Measurements from ENCODE around the gene ADCY4. TPM values are rescaled to one million over a fixed set of nuclear protein-coding genes. Genes with fewer than 3 reads are reported as not detected.

ADCY4 gene
- total and polyA plus RNA-seq, 2 of the 13 experiments (the other 11 are each of a cell fraction or from before 2014, with no cell fraction given), result 0.03 TPM; not detected in 1

DNA sequence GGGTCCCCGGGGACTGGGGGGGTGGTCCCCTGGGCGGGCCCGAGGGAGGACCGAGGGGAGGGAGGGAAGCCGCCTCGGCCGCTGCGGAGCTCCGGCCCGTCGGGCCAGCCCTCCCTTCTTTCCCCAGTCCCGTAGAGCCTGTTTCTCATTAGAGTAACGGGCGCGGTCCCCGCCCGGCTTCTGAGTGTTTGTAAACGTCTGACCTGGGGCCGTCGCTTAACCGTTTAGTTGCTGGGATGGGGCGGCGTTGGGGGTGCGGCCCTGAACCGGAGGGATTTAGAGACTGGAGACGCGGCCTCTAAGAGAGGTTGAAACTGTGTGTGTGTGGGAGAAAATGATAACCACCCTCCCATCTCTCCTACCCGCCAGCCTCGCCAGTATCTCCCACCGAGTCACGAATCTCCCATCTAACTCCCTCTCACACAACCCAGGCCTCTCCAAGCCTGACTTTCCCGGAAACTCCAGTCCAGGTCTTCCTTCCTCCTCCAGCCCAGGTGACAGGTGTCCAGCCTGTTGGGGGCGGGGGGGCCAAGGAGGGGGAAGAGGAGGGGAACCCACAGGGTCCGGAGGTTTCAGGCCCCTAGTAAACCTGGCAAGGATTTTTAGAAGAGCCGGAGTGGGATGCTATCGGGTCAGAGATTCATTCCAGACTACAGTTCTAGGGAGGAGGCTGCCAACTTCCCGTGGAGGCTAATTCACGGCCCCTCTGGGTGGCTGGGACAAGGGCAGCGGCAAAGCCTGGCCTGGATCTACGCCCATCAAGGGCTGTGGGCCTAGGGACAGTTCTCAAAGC lies 32.0 kb upstream of the ADCY4 start (continued):
- TF ChIP-seq, protein P1, sequence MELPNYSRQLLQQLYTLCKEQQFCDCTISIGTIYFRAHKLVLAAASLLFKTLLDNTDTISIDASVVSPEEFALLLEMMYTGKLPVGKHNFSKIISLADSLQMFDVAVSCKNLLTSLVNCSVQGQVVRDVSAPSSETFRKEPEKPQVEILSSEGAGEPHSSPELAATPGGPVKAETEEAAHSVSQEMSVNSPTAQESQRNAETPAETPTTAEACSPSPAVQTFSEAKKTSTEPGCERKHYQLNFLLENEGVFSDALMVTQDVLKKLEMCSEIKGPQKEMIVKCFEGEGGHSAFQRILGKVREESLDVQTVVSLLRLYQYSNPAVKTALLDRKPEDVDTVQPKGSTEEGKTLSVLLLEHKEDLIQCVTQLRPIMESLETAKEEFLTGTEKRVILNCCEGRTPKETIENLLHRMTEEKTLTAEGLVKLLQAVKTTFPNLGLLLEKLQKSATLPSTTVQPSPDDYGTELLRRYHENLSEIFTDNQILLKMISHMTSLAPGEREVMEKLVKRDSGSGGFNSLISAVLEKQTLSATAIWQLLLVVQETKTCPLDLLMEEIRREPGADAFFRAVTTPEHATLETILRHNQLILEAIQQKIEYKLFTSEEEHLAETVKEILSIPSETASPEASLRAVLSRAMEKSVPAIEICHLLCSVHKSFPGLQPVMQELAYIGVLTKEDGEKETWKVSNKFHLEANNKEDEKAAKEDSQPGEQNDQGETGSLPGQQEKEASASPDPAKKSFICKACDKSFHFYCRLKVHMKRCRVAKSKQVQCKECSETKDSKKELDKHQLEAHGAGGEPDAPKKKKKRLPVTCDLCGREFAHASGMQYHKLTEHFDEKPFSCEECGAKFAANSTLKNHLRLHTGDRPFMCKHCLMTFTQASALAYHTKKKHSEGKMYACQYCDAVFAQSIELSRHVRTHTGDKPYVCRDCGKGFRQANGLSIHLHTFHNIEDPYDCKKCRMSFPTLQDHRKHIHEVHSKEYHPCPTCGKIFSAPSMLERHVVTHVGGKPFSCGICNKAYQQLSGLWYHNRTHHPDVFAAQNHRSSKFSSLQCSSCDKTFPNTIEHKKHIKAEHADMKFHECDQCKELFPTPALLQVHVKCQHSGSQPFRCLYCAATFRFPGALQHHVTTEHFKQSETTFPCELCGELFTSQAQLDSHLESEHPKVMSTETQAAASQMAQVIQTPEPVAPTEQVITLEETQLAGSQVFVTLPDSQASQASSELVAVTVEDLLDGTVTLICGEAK (IDR thresholded peaks at IDR 0.05), result no peak
- TF ChIP-seq, protein P1 (CRISPR knock-in tag; IDR thresholded peaks at IDR 0.05), result peak; percentile 66
- TF ChIP-seq RAD21 (CRISPR knock-in tag; IDR thresholded peaks at IDR 0.05), result no peak
- TF ChIP-seq EED (CRISPR knock-in tag; IDR thresholded peaks at IDR 0.05), result no peak
- no peak; the same call in 1 of the 2 replicates for TF ChIP-seq LCORL (IDR thresholded peaks at IDR 0.05)
- no peak; the same call in 1 of the 2 replicates for TF ChIP-seq LCORL (CRISPR knock-in tag; IDR thresholded peaks at IDR 0.05)
- peak; percentile 60 for TF ChIP-seq GABPB1 (CRISPR knock-in tag; IDR thresholded peaks at IDR 0.05)
- TF ChIP-seq, protein P2, sequence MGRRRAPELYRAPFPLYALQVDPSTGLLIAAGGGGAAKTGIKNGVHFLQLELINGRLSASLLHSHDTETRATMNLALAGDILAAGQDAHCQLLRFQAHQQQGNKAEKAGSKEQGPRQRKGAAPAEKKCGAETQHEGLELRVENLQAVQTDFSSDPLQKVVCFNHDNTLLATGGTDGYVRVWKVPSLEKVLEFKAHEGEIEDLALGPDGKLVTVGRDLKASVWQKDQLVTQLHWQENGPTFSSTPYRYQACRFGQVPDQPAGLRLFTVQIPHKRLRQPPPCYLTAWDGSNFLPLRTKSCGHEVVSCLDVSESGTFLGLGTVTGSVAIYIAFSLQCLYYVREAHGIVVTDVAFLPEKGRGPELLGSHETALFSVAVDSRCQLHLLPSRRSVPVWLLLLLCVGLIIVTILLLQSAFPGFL (CRISPR knock-in tag; IDR thresholded peaks at IDR 0.05), result peak; percentile 18; the same call in 1 of the 2 replicates
- TF ChIP-seq ZNF547 (CRISPR knock-in tag; IDR thresholded peaks at IDR 0.05), result peak; percentile 79
- no peak for TF ChIP-seq ZNF747 (CRISPR knock-in tag; IDR thresholded peaks at IDR 0.05; ENCODE audit: borderline replicate concordance)
- TF ChIP-seq ZNF766 (CRISPR knock-in tag; IDR thresholded peaks at IDR 0.05; ENCODE audit: borderline replicate concordance), result no peak
- TF ChIP-seq, protein P3, sequence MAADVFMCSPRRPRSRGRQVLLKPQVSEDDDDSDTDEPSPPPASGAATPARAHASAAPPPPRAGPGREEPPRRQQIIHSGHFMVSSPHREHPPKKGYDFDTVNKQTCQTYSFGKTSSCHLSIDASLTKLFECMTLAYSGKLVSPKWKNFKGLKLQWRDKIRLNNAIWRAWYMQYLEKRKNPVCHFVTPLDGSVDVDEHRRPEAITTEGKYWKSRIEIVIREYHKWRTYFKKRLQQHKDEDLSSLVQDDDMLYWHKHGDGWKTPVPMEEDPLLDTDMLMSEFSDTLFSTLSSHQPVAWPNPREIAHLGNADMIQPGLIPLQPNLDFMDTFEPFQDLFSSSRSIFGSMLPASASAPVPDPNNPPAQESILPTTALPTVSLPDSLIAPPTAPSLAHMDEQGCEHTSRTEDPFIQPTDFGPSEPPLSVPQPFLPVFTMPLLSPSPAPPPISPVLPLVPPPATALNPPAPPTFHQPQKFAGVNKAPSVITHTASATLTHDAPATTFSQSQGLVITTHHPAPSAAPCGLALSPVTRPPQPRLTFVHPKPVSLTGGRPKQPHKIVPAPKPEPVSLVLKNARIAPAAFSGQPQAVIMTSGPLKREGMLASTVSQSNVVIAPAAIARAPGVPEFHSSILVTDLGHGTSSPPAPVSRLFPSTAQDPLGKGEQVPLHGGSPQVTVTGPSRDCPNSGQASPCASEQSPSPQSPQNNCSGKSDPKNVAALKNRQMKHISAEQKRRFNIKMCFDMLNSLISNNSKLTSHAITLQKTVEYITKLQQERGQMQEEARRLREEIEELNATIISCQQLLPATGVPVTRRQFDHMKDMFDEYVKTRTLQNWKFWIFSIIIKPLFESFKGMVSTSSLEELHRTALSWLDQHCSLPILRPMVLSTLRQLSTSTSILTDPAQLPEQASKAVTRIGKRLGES (CRISPR knock-in tag; IDR thresholded peaks at IDR 0.05; ENCODE audit: borderline replicate concordance), result no peak
- 0 out of 2 replicates have a peak, but pooled peaks have one; percentile 27 for TF ChIP-seq IRF2 (CRISPR knock-in tag; IDR thresholded peaks at IDR 0.05)

Data from HepG2 (cell line).